ENCODE data around the gene PTPRM.

Gene PTPRM

DNA sequence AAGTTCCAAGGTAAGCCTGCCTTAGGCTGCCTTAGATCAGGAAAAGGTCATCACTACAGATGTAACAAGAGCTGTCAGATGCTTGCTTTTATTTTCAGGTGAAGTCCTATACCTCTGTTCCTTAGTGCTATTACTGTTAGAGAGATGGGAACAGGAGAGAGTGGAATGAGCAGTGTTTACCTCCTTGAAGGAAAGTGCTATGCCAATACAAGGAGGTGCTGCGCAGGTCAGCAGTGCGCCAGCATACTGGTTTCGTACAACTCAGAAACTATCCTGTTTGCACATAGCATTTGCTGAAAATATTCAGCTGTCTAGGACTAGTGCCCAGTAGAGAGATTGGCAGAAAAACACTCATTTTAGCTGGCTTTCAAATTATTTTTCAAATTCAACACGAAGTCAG is 629.1 kb downstream of the PTPRM start:
- DNase-seq: no peak

DNA sequence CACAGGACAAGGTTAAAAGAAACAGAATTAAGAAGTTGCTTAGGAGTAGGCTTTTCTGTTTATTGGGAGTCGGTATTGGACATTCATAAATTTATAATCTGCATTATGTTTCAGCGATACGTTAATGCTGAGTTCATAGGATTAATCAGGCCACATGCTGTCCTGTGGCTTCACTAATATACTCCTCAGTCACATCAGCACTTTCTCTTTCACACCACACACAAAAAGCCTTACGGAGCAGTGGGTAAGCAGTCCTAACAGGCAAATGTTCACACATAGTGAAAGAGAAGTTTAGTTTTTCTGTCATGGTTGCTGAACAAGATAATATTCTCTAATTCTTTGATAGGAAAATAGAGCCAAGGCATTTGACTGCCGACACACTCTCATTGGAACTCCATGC is 630.4 kb downstream of the PTPRM start:
- DNase-seq: no peak

DNA sequence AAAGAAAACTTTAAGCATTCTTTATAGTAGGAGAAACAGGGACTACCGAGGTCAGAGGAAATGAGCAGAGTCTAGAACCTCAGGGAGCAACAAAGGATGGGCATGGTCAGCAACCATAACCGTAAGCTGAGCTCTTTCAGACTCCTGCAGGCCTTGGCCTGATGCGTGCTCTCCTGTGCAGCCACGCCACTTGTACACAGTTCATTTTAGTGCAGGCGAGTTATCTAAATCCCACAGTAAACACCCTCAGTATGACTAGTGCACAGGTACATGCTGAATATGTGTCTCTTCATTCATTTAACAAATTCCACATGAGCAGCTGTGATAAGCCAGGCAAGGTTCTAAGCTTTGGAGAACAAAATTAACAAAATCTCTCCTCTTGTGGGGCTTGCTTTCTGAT is 640.9 kb downstream of the PTPRM start:
- DNase-seq: no peak

DNA sequence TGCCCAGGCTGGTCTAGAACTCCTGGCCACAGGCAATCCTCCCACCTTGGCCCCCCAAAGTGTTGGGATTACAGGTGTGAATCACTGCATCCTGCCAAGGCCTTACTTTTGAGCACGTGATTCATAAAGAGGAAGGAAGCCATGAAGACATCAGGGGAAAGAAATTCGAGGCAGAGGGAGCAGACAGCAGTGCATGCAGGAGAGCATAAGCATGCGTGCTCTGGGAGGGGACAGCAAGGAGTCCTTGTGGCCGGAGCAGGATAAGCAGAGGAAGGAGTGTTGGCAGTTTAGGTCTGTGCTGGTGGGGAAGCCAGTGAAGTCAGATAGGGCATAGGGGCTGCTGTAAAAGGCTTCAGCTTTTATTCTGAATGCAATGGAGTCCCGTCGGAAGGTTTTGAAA is 641.6 kb downstream of the PTPRM start:
- no peak for DNase-seq

DNA sequence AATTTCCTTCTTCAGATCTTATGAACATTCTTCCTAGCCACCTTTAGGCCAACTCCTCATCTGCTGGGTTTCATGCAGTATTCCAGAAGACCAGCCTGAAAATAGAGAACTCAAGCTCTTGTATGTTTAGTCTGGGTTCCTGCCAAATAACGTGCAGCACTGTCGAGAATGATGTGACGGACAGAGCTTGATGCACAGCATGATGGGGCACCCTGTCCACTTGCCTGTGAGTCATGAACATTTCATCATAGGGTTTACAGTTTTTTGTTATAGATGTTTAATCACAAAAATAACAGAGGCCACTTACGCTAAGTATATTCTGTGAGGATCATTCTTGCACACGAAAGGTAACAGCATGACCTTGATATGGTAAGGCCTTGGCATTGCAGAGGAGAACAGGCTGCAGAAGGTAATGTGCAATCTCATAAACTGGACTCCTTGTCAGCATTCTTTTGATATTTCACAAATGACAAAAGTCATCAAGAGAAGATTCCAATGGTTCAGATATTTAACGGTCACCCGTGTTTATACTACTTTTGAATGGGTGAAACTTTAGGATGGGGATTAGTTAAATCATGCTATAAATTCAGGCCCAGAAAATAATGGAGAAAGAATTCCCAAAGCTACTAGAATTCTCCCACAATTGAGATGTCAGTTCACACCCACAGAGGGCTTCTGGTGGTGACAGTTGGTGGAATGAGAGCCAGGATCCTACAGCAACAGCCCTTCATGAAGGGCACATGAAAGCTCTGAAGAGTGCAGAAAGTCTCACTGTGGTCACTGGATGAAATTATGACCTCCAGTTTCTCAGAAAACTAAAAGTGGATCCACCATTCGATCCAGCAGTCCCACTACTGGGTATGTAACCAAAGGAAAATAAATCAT is 646.0 kb downstream of the PTPRM start:
- no peak for DNase-seq

DNA sequence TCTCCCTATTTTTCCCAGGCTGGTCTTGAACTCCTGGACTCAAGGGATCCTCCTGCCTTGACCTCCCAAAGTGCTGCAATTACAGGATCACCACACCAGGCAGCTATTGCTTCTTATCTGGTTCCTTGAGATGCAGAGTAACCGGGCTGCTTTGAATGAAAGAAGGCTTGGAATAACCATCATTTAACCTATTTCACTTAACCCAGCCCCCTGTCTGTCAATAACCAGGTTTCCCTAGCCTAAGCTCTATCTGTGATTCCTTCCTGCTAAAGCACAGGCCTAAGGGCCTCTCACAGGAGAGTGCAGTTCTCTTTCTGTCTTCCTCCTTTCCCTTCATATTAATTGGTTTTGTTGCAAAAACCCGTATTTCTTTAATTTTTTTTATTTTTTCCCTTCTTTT is 648.6 kb downstream of the PTPRM start:
- no peak for DNase-seq

DNA sequence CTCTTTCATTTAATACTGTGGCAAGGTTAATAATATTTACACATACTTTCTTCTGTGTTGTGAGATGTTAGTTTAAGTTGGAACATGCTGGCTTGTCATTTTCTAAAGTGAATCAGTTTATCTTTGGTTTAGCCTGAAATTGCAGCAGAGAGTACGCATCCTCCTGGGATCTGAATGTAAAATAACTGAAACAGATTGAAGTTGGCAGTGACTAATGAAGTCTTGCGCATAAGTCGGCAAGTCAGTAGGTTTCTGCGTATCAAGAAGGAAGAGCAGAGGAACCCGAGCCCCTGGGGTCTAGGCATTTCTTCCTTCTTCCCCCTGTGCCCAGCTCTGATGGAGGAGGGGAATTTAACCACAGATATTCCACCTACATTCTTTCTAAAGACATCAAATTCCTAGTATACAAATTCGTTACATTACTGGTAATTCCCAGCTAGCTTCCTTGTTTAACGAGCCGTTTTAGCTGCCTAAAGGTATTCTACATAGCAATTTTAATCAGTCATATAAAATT is 650.0 kb downstream of the PTPRM start:
- no peak for DNase-seq

DNA sequence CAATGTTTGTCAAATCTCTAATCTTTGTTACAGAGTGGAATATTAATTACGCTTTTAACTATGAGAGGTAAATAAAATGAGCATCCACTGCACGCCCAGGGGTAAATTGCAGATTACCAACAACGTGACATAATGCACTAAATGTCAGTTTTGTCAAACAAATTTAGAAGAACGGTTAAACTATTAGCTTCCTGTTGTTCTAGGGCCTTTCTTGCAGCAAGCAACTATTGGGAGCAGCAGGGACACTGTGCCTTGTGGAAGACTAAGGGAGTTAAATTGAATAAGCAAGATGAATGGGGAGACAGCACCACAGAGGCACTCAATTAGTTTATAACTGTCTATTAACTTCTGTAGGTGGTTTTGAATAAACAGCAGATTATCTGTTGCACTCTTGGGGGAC is 651.1 kb downstream of the PTPRM start:
- DNase-seq: no peak

DNA sequence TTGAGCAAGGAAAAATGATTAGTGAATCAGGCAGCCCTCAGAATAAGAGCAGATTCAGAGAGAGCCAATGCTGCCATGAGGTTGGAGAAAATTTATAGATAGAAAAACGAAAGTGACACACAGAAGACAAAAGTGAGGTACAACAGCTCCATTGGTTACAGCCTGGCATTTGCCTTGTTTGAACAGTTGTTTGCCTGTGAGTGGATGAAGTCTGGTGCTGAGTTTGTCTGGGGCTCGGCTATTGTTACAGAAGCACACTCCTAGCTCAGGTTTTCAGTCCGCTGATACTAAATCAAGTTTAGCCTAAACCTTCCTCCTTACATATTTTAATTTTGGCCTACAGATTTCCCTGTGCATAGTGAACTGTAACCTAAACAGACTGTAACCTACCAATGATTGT is 654.3 kb downstream of the PTPRM start:
- DNase-seq: no peak

DNA sequence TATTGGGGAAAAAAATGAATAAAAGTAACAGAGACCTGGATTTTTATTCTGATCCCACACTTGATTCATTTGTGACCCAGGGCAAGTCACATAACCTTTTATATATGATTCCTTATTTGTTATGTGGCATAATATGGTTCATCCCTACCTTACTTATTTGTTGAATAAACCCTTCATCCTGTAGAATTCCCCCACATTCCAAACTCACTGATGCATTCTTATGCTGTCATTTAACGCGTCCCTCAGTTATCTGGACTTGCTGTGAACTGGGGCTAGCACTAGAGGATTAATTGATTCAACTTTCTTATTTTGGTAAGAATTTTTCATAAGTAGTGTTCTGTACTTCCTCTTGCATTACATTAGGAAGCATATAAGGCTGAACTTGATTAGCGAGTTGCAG is 657.5 kb downstream of the PTPRM start:
- DNase-seq: no peak

DNA sequence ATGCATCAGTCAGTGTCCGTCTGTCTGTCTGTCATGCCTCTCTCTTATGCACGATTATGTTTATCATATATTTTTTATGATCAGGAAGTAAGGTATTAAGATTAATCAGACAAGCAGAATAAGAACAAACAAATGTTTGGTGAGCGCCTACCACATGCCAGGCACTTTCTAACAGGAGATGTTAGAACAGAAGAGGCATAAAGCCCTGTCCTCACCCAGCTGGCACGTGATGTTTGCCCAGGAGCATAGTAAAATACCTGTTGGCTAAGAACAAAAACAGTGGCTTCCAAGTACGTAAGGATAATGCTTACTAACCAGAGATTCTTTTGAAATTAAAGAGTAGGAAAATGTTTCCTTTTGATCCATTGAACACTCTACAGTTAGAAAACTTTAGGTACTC is 661.9 kb downstream of the PTPRM start:
- no peak for DNase-seq

DNA sequence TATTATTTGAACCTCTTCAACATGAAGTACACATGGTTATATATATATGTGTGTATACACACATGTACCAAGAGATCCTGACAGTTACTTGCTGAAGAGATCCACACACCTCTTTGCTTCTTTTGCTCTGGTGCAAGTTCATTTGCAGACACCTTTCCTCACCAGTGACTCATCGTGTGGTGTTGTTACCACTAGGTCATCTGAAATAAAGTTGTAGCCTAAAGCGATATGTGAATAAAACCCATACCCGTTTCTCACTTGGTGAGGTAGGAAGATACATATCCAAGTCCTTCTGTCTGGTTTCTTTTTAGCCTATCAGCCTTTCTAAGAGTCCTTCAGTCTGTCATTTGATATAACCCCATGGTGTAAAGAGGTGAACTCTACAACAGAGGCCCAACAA is 662.7 kb downstream of the PTPRM start:
- DNase-seq: no peak

DNA sequence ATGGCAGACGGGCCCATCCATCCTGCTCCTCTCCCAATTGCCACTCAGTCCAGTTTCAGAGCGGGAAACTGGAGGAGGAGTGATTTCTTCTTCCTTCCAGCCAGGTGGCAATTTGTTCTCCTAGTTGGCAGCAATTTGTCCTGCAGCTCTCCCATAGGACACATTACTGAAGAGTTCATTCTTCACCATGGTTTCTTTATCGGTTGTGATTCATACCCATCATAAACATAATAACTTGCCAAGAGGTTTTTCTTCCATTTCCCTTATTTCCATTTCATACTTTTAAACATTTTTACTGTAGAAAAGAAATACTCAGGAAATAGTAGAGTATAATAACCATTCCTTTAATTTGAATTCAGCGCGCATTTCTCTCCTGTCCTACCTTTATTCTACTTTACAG is 664.2 kb downstream of the PTPRM start:
- DNase-seq: no peak

DNA sequence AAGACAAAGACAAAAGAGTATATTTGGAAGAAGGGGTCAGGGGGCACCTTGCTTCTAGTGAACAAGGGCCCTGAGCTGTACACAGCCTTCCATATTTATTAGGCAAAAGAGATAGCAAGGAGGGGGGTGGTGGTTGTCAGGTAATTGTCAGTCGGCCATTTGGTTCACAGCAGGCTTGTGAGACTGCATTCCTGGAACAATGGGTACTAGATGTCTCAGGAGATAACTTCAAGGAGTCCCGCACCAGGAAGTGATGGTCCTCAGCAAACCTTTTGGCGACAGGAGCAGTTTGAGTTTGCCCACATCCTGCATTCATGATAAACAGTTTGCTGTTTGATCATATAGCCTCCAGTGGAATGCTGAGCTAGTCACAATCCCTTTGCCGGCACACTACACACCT is 665.7 kb downstream of the PTPRM start:
- DNase-seq: no peak

DNA sequence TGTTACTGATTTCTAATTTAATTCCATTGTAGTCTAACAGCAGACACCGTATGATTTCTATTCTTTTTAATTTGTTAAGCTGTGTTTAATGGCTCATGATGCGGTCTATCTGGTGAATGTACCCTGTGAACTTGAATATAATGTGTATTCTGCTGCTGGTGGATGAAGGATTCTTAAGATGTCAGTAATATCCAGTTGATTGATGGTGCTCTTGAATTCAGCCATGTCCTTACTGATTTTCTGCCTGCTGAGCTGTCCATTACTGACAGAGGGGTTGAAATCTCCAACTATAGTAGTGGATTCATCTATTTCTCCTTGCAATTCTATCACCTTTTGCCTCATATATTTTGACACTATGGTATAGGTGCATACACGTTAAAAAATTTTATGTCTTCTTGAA is 668.8 kb downstream of the PTPRM start:
- DNase-seq: no peak

DNA sequence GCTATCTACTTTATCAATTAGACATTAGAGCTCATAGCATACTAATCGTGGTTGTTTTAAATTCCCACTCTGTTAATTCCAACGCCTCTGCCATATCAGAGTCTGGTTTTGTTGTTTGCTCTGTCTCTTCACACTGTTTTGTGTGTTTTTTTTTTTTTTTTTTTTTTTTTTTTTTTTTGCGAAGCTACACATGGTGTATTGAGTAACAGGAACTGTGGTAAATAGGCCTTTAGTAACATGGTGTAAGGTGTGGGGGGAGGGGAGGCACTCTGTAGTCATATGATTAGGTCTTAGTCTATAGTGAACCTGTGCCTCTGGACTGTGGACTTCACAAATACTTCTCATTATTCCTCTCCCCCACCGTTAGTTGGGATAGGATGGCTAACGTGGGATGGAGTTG is 671.4 kb downstream of the PTPRM start:
- no peak for DNase-seq

DNA sequence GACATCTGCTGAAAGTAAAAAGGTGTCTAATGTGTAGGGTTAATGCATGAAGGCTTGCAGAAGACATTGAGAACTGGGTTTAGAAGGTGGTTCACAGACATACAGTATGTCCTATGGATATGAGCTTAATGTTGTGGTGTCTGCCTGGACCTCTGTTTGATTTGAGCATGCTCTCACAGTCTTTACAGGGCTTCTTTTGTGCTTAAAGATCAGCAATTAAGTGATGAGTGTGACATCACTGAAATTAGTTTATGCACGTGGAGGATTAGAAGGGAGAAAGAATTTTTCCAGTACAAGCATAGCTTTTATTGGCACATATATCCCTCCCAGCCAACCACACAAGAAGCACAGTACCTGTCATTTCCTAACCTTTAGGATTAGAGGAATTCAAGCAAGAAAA is 674.6 kb downstream of the PTPRM start:
- no peak for DNase-seq

DNA sequence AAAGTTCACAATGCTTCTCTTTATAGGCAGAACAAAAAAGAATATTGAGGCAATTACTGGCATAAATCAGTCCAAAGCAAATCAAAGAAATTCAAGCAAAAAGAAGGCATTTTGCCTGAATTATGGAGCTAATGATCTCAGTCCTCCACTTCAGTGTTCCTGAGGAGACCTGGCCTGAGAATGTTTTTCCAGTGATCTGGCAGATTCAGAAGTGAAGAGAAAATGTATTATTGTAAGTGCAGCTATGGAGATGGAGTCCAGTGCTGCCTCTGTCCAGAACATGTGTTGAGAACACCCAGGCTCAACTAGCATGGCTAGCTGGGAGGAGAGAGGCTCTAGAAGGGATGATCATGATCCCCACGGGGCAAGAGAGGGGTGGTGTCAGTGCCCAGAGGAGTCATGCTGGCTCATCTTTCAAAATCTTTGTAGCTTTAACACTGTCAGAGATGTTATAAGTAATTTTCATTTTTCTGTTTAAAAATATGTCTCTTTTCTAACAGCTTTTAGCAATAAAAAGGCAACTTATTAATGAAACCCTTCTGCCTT is 675.1 kb downstream of the PTPRM start:
- DNase-seq: no peak

DNA sequence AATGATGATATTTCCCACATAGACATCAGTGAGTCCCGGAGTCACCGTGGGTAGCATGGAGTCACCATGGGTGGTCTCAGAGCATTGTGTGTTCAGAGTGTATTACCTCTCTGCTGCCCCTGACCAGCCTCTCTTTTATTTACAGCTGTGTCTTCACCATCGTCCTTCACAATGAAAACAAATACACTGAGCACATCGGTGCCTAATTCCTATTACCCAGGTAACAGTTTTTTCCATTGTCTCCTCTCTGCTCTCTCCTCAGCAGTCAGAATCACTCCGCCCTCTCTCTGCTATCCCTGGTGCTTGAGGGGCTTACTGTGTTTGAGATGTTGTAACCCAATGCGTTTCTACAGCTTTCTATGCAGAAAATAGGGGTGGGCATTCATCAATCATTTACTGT is 680.6 kb downstream of the PTPRM start:
- DNase-seq: no peak

DNA sequence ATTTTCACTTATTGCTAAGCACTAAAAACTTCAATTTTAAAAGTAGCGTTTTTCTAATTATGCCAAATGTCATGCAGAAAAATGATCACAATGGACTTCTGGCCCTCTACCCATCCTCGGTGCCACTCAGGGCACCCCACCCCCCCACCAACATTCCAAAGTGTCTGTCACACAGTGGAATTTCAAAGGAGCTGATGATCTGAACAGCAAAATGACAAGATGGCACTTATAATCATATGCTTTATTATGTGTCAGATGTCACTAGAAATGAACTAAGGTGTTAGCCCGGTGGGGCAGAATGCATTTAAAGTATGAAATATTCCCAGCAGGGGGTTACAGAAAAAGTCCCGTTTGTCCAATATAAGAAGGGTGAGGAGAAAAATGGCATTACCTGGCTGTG is 681.5 kb downstream of the PTPRM start:
- no peak for DNase-seq

DNA sequence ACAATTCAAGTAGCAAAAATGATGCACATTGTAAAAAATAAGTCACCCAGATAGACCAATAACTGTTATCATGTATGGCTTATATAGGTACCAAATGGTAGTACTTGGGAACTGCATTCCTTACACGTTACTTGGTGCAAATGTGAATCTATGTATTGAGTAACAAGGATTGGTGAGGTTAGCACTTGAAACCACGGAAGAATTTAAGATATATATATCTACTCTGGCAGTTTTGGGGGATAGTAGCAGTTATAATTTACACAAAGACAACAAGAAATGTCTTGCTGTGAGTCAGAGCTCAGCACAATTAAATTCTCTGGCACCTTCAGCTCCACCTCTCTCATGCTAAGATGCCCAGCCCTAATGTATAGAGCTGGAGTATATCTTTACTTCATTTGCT is 682.7 kb downstream of the PTPRM start:
- no peak for DNase-seq

DNA sequence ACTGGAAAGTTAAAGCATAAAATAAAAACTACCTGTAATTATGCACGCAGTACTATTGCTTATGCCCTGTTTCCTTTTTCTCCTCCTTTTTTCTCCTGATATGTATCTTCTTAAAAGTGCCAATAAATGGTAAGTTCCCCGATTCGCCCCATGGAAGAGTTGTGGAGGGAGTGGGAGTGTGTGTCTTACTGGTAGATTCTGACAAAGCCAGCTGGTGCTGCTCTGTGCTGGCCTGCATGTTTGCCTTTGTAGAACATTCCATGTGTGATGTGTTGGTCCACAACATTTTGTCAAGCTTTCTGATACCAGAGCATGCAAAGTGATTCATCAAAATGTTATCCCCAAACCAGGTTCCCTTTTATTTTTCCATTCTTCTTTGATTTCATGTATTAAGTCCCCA is 685.3 kb downstream of the PTPRM start:
- no peak for DNase-seq

DNA sequence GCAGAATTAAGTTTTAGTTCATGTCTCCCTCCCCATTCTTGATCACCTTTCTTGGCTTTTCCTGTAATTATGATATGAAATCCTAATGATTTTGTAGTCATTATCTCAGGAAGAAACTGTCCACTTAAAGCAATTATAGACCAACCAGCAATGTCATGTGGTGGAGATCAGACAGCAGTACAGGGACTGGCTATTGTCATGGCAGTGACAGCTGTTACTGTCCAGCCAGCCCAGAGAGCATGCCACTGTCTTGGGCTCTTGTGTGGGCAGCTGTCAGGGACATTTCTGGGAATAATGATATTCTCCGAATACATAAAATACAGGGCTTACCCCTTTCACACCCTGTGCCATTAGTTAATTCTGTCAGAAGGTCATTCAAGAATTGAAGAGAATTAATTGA is 686.8 kb downstream of the PTPRM start:
- no peak for DNase-seq

DNA sequence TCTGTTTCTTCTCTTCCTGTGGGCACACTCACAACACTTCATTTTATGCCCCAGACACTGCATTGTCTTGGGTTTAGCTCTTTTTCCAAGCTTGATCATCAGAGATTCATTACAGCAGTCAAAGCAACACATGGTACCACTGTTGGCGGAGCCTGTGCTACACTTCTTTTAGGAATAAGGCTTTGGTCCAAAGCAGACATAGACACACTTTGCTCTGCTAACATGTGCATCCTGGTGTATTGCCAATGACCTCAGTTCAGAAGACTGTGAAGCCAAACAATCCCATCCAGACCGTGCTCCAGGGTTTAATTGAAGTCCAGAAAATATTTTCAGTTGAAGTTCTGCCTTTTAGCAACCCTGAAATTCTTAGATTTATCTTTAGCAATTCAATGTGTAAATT is 687.5 kb downstream of the PTPRM start:
- no peak for DNase-seq

Measured in activated CD8-positive, alpha-beta memory T cell treated with anti-CD3 and anti-CD28 coated beads, Interleukin-2, amount 50 U/mL, for 4 hours (primary cell).